OCI-LY1 (cell line): ENCODE results near the gene PLEKHM1.

Experiments used
- H2AFZ ChIP-seq: fragments of 200-600 bp; sonication (generic), shearing (Covaris generic); 2 replicates; pipeline ENCODE4 v1.6.0; 2014; ENCODE audit warnings: antibody characterized with exemption, mild to moderate bottlenecking, low read length
- H3F3A ChIP-seq: fragments of 200-600 bp; sonication (generic), shearing (Covaris generic); 2 replicates; pipeline ENCODE4 v1.6.0; 2014; ENCODE audit warnings: mild to moderate bottlenecking, antibody characterized with exemption, low read length, moderate library complexity; ENCODE audit not compliant: insufficient read depth
- H3K27ac ChIP-seq: fragments of 200-600 bp; sonication (generic); 2 replicates; pipeline ENCODE4 v1.5.1; 2014; ENCODE audit warnings: low read length, mixed run types, mild to moderate bottlenecking, low read depth; ENCODE audit not compliant: poor library complexity, severe bottlenecking
- H3K27me3 ChIP-seq: fragments of 200-600 bp; sonication (generic); 2 replicates; pipeline ENCODE4 v1.6.0; 2014; ENCODE audit warnings: antibody characterized with exemption, mild to moderate bottlenecking, low read length, moderate library complexity; ENCODE audit not compliant: insufficient read depth
- H3K36me3 ChIP-seq: fragments of 200-600 bp; sonication (generic); 2 replicates; pipeline ENCODE4 v1.6.1; 2014; ENCODE audit warnings: mild to moderate bottlenecking, antibody characterized with exemption, low read length, moderate library complexity, mixed read lengths; ENCODE audit not compliant: insufficient read depth
- H3K4me1 ChIP-seq: fragments of 200-600 bp; sonication (generic); 2 replicates; pipeline ENCODE4 v1.5.1; 2014; ENCODE audit warnings: mild to moderate bottlenecking, low read length, moderate library complexity; ENCODE audit not compliant: insufficient read depth, severe bottlenecking
- H3K4me2 ChIP-seq: fragments of 200-600 bp; sonication (generic), shearing (Covaris generic); 2 replicates; pipeline ENCODE4 v1.6.1; 2014; ENCODE audit warnings: low read length
- H3K4me3 ChIP-seq: fragments of 200-600 bp; sonication (generic); 2 replicates; pipeline ENCODE4 v1.5.1; 2014; ENCODE audit warnings: low read length, low read depth, mild to moderate bottlenecking, mixed read lengths; ENCODE audit not compliant: poor library complexity, severe bottlenecking
- H3K79me2 ChIP-seq: fragments of 200-600 bp; shearing (Covaris generic); 2 replicates; pipeline ENCODE4 v1.6.1; 2016; ENCODE audit warnings: mixed run types, low read length, mixed read lengths; ENCODE audit not compliant: insufficient read depth
- H3K9ac ChIP-seq: fragments of 200-600 bp; sonication (generic), shearing (Covaris generic); 2 replicates; pipeline ENCODE4 v1.6.1; 2014; ENCODE audit warnings: mild to moderate bottlenecking, low read length, mixed read lengths
- H3K9me2 ChIP-seq: fragments of 200-600 bp; sonication (generic), shearing (Covaris generic); 2 replicates; pipeline ENCODE4 v1.6.1; 2014; ENCODE audit warnings: low read depth, mild to moderate bottlenecking, low read length, mixed read lengths
- H3K9me3 ChIP-seq: fragments of 200-600 bp; shearing (Covaris generic); 2 replicates; pipeline ENCODE4 v1.6.1; 2014; ENCODE audit warnings: low read length, mixed read lengths
- H4K20me1 ChIP-seq: fragments of 200-600 bp; sonication (generic), shearing (Covaris generic); 2 replicates; pipeline ENCODE4 v1.6.0; 2016; ENCODE audit warnings: mild to moderate bottlenecking, low read length; ENCODE audit not compliant: insufficient read depth
- EZH2 ChIP-seq: fragments of 200-600 bp; sonication (generic), shearing (Covaris generic); IDR thresholded peaks from 2 replicates; pipeline ENCODE4 v1.8.0; 2017; ENCODE audit warnings: borderline replicate concordance, mixed run types, mild to moderate bottlenecking, antibody characterized with exemption, low read length, moderate library complexity, mixed read lengths
- TF ChIP-seq, protein P1 (sequence below): fragments of 200-600 bp; sonication (generic), shearing (Covaris generic); IDR thresholded peaks from 2 replicates; pipeline ENCODE4 v1.5.1; 2017; ENCODE audit warnings: mild to moderate bottlenecking, antibody characterized with exemption, low read length, moderate library complexity, mixed read lengths

The PLEKHM1 gene

GRCh38 chr17:45394091-45394490 lies 96.4 kb downstream of the PLEKHM1 start:
- Histone ChIP-seq H3K27me3 (no peaks in the 10 kb centered on the region), H3F3A (no peaks in the 10 kb centered on the region), H3K4me2 (no peak overlapping the region), H2AFZ (no peak overlapping the region), H3K9me3 (no peaks in the 10 kb centered on the region), H3K4me1 (no peaks in the 10 kb centered on the region), H3K36me3 (peaks cover 14% of the 10 kb centered on the region; the same call in 1 of the 2 replicates), H3K4me3 (no peak overlapping the region), H3K79me2 (no peaks in the 10 kb centered on the region), H3K27ac (no peak overlapping the region), H3K9ac (no peak overlapping the region), H3K9me2 (no peaks in the 10 kb centered on the region), H4K20me1 (no peaks in the 10 kb centered on the region)
- TF ChIP-seq, protein P1, sequence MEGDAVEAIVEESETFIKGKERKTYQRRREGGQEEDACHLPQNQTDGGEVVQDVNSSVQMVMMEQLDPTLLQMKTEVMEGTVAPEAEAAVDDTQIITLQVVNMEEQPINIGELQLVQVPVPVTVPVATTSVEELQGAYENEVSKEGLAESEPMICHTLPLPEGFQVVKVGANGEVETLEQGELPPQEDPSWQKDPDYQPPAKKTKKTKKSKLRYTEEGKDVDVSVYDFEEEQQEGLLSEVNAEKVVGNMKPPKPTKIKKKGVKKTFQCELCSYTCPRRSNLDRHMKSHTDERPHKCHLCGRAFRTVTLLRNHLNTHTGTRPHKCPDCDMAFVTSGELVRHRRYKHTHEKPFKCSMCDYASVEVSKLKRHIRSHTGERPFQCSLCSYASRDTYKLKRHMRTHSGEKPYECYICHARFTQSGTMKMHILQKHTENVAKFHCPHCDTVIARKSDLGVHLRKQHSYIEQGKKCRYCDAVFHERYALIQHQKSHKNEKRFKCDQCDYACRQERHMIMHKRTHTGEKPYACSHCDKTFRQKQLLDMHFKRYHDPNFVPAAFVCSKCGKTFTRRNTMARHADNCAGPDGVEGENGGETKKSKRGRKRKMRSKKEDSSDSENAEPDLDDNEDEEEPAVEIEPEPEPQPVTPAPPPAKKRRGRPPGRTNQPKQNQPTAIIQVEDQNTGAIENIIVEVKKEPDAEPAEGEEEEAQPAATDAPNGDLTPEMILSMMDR, result no peak
- no peak for TF ChIP-seq EZH2

DNA sequence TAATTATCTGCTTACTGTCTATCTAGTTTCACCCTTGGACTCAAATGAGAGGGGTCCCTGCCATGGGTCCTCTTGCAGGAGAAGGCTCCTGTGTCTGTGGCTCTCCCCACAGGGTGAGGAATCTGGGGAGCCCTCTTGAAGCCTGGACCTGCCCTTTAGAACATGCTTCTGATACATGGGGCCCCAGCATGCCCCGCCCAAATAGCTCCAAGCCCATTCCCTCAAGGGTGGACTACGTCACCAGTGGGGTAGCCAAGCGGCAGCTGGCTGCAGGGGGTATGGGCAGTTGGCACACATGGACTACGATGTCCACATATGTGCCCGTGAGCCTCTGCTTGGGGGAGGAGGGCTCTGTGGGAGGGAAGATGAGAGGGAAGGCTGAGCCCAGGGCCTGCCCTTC lies 97.1 kb downstream of the PLEKHM1 start:
- no peaks in the 10 kb centered on the region for H4K20me1 ChIP-seq

DNA sequence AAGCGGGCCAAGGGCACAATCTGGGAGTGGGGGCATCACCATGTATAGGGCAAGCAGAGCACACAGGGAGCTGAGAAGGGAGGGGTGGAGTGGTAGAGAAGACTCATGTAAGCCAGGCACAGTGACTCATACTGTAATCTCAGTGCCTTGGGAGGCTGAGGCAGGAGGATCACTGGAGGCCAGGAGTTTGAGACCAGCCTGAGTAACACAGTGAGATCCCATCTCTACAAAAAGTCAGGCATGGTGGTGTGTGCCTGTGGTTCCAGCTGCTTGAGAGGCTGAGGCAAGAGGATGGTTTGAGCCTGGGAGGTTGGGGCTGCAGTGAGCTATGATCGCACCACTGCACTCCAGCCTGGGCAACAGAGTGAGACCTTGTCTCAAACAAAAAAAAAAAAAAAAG lies 98.6 kb downstream of the PLEKHM1 start:
- no peaks in the 10 kb centered on the region for H3K79me2 ChIP-seq
- H3K36me3 ChIP-seq, result peaks cover 8% of the 10 kb centered on the region; the same call in 1 of the 2 replicates
- no peak overlapping the region for H3K4me2 ChIP-seq
- H2AFZ ChIP-seq, result no peak overlapping the region
- H3K9me3 ChIP-seq, result no peaks in the 10 kb centered on the region
- no peak overlapping the region for H3K27ac ChIP-seq
- no peaks in the 10 kb centered on the region for H3K9me2 ChIP-seq
- no peak overlapping the region for H3K9ac ChIP-seq
- H3F3A ChIP-seq, result no peaks in the 10 kb centered on the region
- H3K4me1 ChIP-seq, result no peaks in the 10 kb centered on the region
- TF ChIP-seq, protein P1, result no peak
- peaks cover 7% of the 10 kb centered on the region; the same call in 1 of the 2 replicates for H3K27me3 ChIP-seq
- no peak overlapping the region for H3K4me3 ChIP-seq
- H4K20me1 ChIP-seq, result no peaks in the 10 kb centered on the region

More for the DNA sequence above, 97.1 kb downstream of the PLEKHM1 start:
- Histone ChIP-seq H2AFZ (no peak overlapping the region), H3K36me3 (peaks cover 14% of the 10 kb centered on the region; the same call in 1 of the 2 replicates), H3K9ac (no peak overlapping the region), H3K9me3 (no peaks in the 10 kb centered on the region), H3K79me2 (no peaks in the 10 kb centered on the region), H3K4me1 (no peaks in the 10 kb centered on the region), H3F3A (no peaks in the 10 kb centered on the region), H3K9me2 (no peaks in the 10 kb centered on the region), H3K27me3 (peaks cover 2% of the 10 kb centered on the region; the same call in 1 of the 2 replicates), H3K27ac (no peak overlapping the region), H3K4me3 (no peak overlapping the region), H3K4me2 (no peak overlapping the region)
- TF ChIP-seq, protein P1, result no peak
- TF ChIP-seq EZH2, result no peak
